Right atrium auricular region (tissue), 2 donors: Measurements from ENCODE around the gene ESAM. TPM values are rescaled to one million over a fixed set of nuclear protein-coding genes. Genes with fewer than 3 reads are reported as not detected.

Source experiments
- DNase-seq: peaks from one replicate; pipeline ENCODE4 v3.0.0-alpha.2; 2019; ENCODE audit warnings: low spot score
- H3K27ac ChIP-seq, 2 donors: fragments of 200-600 bp; sonication (generic); 1 replicate in 1 of 2; 2 replicates in 1 of 2; pipeline ENCODE4 v1.5.1; 2016 to 2019
- H3K27me3 ChIP-seq, 2 donors: fragments of 200-600 bp; sonication (generic); one replicate each; pipeline versions ENCODE4 v1.5.1 to v1.6.0; 2017 to 2019
- H3K36me3 ChIP-seq: fragments of 200-600 bp; sonication (generic); one replicate; pipeline ENCODE4 v1.5.1; 2016
- H3K4me1 ChIP-seq, 2 donors: fragments of 200-600 bp; sonication (generic); one replicate each; pipeline versions ENCODE4 v1.5.1 to v1.6.0; 2017 to 2019
- H3K4me3 ChIP-seq, 2 donors: fragments of 200-600 bp; sonication (generic); 1 replicate in 1 of 2; 2 replicates in 1 of 2; pipeline ENCODE4 v1.5.1; 2017 to 2019; ENCODE audit warnings: mild to moderate bottlenecking in 1 of 2, moderate library complexity in 1 of 2
- H3K9me3 ChIP-seq, 2 donors: fragments of 200-600 bp; sonication (generic); one replicate each; pipeline ENCODE4 v1.5.1; 2019
- CTCF ChIP-seq, 2 donors: fragments of 200-600 bp; sonication (generic); IDR thresholded peaks; one replicate each; pipeline ENCODE4 v1.5.1; 2019; ENCODE audit warnings: antibody characterized with exemption in 2 of 2
- total RNA-seq, 2 donors: library from RNA; depleted of rRNA; stranded (reverse); fragments of >200 nt; gene quantifications; one replicate each; pipeline ENCODE4 v1.1.0, GENCODE V29; 2016

Gene ESAM
- total RNA-seq, 2 donors from 2014 or later: 60.6 to 64.6 TPM

DNA sequence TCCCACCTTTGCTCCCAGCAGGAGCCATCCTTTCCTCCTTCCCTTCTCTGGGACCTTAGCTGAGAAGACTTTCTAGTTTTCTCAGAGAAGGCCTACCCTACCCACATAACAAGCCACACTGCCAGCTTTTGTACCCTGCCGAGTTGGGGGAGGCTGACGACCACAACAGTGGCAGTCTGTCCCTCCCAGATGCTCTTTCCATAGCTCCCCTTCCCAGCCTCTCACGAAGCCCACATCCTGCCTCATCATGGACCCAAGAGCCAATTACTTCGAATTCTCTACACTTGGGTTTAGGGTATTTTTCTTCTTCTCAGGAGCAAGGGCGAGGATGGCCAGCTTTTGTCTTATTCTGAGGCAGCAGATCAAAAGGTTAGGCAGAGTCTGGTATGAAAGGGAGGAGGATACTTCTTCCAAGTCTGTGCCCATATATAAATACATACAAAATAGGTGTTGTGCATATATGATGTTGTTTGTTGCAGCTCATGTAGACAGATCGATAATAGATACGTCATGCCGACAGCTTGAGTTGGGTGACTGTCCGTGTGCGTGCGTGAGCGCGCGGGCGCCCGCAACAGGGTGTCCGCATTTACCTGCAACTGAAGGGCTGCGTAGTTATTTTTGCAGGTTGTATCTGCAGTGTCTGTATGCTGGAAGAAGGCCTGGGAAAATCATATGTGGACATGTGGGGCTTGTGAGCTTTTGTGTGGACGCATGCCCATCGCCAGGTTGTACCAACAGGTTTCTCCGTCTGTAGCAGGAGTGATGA lies 23.2 kb downstream of the ESAM start:
- H3K27me3 ChIP-seq: peaks cover 0 to 11% of the 10 kb centered on the region in 2 donors

DNA sequence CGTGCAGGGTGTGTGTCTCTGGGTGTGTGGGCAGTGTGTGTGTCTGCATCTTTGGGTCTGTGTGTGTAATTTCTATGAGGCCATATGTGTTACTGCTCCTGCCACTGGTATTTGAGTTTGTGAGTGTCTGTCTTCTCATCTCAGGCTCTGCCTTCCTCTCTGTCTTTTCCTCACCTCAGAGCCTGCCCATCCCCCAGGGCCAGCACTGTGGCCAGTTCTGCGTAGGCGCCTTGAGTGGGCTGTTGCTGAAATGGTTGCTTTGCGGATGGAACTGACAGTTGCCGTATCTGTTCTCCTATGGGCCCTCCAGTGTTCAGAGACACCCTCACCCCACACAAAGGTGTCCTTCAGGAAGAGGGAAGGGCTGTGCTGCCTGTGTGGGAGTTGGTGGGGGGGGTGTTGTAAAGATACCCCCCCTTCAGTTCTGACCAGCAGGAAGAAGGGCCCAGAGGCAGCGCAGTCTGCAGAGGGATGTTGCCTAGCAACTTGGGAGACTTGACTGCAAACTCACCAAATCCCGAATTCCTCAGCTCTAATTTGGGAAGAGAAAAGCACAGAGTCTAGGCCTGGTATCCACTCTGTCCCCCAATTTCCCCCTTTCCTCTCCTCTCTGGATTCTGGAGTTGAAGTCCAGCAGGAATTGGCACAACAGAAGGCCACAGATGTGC lies 24.3 kb downstream of the ESAM start:
- TF ChIP-seq CTCF (IDR thresholded peaks at IDR 0.05): no peak
- no peak for DNase-seq
- peaks cover 0 to 11% of the 10 kb centered on the region in 2 donors for H3K27me3 ChIP-seq
- no peak overlapping the region for H3K27ac ChIP-seq
- H3K4me1 ChIP-seq: peaks cover 0 to 20% of the 10 kb centered on the region in 2 donors
- H3K36me3 ChIP-seq: no peaks in the 10 kb centered on the region
- H3K4me3 ChIP-seq: no peak overlapping the region
- no peaks in the 10 kb centered on the region for H3K9me3 ChIP-seq

More for the DNA sequence above, 23.2 kb downstream of the ESAM start:
- Histone ChIP-seq H3K36me3 (no peaks in the 10 kb centered on the region), H3K9me3 (no peaks in the 10 kb centered on the region), H3K4me3 (peak overlapping the region in 1 of 2 donors; percentile 66), H3K27ac (no peak overlapping the region), H3K4me1 (peaks cover 0 to 20% of the 10 kb centered on the region in 2 donors)
- DNase-seq: no peak
- TF ChIP-seq CTCF (IDR thresholded peaks at IDR 0.05): no peak

- Histone ChIP-seq H3K4me3 (no peak overlapping the region), H3K27ac (no peak overlapping the region), H3K27me3 (peaks cover 0 to 5% of the 10 kb centered on the region in 2 donors), H3K4me1 (peaks cover 0 to 20% of the 10 kb centered on the region in 2 donors), H3K36me3 (no peaks in the 10 kb centered on the region), H3K9me3 (no peaks in the 10 kb centered on the region)
- TF ChIP-seq CTCF (IDR thresholded peaks at IDR 0.05): no peak
- no peak for DNase-seq
Measured at GRCh38 chr11:124736736-124737135, 25.4 kb downstream of the ESAM start.

- Histone ChIP-seq H3K9me3 (no peaks in the 10 kb centered on the region), H3K4me3 (no peak overlapping the region), H3K36me3 (no peaks in the 10 kb centered on the region), H3K27me3 (no peaks in the 10 kb centered on the region), H3K27ac (no peak overlapping the region), H3K4me1 (no peaks in the 10 kb centered on the region)
- no peak for TF ChIP-seq CTCF (IDR thresholded peaks at IDR 0.05)
- DNase-seq: no peak
Measured at GRCh38 chr11:124732230-124732629, 29.9 kb downstream of the ESAM start.

DNA sequence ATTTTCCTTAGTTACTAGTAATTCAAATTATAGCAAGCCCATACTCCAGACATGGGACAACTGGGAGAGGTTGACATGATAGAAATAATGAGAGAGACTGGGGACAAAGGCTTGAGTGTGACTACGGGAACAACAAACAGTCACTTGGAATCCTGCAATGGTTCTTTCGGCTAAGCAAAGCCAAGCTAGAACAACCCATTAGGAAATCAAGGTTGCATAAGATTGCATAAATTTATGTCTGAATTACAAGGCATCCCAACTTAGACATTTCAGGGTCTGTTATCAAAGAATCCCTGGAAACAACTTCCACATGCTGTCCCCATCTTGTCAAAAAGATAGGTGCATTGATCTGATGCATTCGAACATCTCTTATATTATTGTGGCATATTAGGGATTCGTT lies 32.5 kb downstream of the ESAM start:
- H3K9me3 ChIP-seq: no peaks in the 10 kb centered on the region
- no peaks in the 10 kb centered on the region for H3K27me3 ChIP-seq
- TF ChIP-seq CTCF (IDR thresholded peaks at IDR 0.05): no peak
- H3K4me3 ChIP-seq: no peak overlapping the region
- no peaks in the 10 kb centered on the region for H3K36me3 ChIP-seq
- no peak overlapping the region for H3K27ac ChIP-seq
- peaks cover 0 to 17% of the 10 kb centered on the region in 2 donors for H3K4me1 ChIP-seq
- DNase-seq: no peak
